GM12865 (cell line): ENCODE results near the gene CEP104.

Experiments used
- DNase-seq: peaks from one replicate; pipeline ENCODE4 v3.0.0; 2010; ENCODE audit warnings: low read depth
- H3K4me3 ChIP-seq: 2 replicates; pipeline ENCODE4 v1.5.1; 2011; ENCODE audit warnings: mild to moderate bottlenecking, low read depth, low read length, control low read depth
- TF ChIP-seq, protein P1 (sequence below): IDR thresholded peaks from 2 replicates; pipeline ENCODE4 v1.5.1; 2011; ENCODE audit warnings: low read length, control low read depth, low read depth, inconsistent platforms; ENCODE audit not compliant: insufficient read depth; ENCODE audit errors: missing control alignments

Gene CEP104

DNA sequence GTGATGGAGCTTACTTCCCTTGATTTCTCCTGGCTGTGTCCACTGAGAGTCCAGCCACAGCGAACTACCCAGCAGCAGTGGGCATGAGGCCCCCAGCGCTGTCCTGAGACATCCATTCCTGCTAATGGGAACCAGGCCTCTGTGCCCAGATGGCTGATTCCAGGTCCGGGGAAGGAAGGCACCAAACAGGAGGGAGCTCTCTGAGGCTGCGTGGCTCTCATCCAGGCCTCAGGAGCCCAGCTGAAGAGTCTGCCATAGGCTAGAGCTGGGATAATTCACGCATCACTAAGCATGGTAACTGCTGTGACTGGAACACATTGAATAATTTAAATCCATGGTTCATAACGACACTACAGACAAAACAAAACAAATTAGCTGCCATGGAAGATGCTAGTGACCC, 36.0 kb downstream of the CEP104 start:
- no peak overlapping the region for H3K4me3 ChIP-seq
- no peak for DNase-seq
- TF ChIP-seq, protein P1, sequence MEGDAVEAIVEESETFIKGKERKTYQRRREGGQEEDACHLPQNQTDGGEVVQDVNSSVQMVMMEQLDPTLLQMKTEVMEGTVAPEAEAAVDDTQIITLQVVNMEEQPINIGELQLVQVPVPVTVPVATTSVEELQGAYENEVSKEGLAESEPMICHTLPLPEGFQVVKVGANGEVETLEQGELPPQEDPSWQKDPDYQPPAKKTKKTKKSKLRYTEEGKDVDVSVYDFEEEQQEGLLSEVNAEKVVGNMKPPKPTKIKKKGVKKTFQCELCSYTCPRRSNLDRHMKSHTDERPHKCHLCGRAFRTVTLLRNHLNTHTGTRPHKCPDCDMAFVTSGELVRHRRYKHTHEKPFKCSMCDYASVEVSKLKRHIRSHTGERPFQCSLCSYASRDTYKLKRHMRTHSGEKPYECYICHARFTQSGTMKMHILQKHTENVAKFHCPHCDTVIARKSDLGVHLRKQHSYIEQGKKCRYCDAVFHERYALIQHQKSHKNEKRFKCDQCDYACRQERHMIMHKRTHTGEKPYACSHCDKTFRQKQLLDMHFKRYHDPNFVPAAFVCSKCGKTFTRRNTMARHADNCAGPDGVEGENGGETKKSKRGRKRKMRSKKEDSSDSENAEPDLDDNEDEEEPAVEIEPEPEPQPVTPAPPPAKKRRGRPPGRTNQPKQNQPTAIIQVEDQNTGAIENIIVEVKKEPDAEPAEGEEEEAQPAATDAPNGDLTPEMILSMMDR = no peak

DNA sequence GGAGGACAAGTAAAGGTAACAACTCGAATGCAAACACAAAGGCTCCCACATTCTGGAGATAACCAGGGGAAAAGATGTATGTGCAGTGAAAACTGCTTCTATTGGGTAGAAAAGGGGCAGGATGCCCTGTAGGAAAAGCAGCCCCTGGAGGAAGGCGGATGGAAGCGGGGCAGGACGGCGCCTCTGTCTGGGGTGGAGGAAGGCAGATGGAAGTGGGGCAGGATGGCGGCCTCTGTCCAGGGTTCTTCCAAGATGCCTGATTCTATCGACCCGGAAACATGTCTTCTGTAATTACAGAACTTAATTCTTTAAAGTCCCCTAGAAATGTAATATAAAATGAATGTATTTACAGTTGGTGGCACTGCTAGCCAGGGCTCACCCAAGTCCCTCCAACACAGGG, 36.7 kb downstream of the CEP104 start:
- H3K4me3 ChIP-seq = no peak overlapping the region
- TF ChIP-seq, protein P1 = no peak
- no peak for DNase-seq

DNA sequence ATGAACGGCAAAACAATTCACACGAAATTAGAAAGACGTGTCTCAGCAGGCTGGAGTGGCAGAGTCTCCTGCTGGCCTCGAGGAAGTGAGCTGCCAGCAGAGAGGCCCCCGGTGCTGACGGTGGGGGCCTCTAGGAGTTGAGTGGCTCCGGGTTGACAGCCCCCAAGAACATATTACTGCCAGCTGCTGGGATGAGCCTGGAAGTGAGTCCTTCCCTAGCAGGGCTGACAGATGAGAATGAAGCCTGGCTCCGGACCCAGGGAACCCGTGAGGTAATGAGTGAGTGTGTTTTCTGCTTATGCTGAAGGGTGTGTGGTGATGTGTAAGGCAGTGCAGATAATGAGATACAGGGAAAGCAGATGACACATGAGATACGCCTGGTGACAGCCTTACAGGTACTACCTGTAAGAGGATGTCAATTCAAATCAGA, 37.2 kb downstream of the CEP104 start:
- no peak overlapping the region for H3K4me3 ChIP-seq
- no peak for DNase-seq
- TF ChIP-seq, protein P1 = no peak

DNA sequence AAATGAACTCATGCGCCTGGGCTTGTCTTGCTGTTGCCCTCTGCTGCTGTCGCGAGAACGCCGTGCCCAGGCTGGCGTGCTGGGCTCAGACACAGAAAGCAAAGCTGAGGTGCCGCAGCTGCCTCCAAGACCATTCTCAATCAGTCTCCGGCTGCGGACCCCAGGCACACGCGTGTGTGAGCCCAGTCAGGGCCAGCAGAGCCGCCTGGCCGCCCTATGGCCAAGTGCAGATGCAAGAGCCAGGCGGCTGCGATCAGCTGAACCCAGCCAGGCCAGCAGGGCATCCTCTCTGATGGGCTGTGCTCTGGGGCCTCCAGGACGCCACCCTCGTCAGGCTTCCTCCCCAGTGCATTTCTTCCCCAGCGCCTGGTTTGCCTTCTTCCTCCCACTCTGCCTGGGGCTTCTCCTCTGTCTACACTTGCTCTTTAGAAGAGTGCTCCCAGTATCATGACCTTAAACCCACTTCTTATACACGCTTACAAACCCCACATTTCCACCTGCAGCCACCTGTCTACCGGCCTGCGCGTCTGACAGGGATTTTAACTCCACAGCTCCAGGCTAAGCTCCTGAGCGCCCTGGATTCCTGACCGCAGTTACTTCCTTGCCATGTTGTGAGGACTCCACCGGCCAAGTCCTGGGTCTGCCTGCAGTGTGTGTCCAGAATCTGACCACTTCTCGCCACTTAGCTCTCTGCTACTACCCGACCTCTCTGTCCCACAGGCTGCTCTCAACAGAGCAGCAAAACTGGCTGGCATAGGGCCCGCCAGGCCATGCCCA, 39.0 kb downstream of the CEP104 start:
- TF ChIP-seq, protein P1 = no peak
- H3K4me3 ChIP-seq = no peak overlapping the region
- DNase-seq = no peak

DNA sequence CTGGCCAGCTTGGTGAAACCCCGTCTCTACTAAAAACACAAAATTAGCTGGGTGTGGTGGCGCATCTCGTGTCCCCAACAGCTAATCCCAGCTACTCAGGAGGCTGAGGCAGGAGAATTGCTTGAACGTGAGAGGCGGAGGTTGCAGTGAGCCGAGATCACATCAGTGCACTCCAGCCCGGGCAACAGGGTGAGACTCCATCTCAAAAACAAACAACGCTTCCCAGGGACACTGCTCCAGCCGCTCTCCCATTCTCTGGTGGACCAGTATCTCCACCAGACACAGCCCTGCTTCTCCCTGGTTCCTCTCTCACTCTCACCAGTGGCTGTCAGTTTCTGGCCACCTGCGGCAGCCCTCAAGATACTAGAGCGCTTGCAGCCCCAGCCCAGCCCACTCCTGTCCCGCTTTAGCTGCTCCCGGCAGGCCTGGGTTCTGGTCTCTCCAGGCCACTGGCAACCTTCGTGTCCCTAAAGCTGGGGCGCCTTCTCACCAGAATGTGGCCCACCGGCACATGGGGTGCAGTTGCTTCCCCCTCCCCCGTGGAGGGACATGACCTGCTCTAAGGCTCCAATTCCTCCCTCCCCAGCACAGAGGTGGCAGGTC, 39.8 kb downstream of the CEP104 start:
- TF ChIP-seq, protein P1 = no peak
- DNase-seq = no peak
- no peak overlapping the region for H3K4me3 ChIP-seq

GRCh38 chr1:3816331-3817137, 40.5 kb downstream of the CEP104 start:
- H3K4me3 ChIP-seq = no peak overlapping the region
- TF ChIP-seq, protein P1 = no peak
- DNase-seq = no peak
